Renal cortex interstitium (tissue), 11 donors: ENCODE data around the gene TMEM19. TPM values are rescaled to one million over a fixed set of nuclear protein-coding genes. Genes with fewer than 3 reads are reported as not detected.
"Not testable (repeated sequence)": the region's sequence is repeated elsewhere in the genome, so short reads cannot be mapped to it uniquely, and the experiment has no call there.

ENCODE experiments used
- DNase-seq, 11 donors: peaks; one replicate each; pipeline ENCODE4 v3.0.0-alpha.2; 2013; ENCODE audit warnings: low read depth in 9 of 11, low spot score in 4 of 11; ENCODE audit errors: extremely low read depth in 1 of 11
- polyA plus RNA-seq, 3 donors: library from polyadenylated mRNA; unstranded; fragments of 120-200 nt; gene quantifications; one replicate each; pipeline ENCODE4 v1.2.1, GENCODE V29; 2013; ENCODE audit not compliant: insufficient read length in 3 of 3

Gene TMEM19
- polyA plus RNA-seq, 3 donors: 33.5 to 37.3 (median 35.2) TPM

DNA sequence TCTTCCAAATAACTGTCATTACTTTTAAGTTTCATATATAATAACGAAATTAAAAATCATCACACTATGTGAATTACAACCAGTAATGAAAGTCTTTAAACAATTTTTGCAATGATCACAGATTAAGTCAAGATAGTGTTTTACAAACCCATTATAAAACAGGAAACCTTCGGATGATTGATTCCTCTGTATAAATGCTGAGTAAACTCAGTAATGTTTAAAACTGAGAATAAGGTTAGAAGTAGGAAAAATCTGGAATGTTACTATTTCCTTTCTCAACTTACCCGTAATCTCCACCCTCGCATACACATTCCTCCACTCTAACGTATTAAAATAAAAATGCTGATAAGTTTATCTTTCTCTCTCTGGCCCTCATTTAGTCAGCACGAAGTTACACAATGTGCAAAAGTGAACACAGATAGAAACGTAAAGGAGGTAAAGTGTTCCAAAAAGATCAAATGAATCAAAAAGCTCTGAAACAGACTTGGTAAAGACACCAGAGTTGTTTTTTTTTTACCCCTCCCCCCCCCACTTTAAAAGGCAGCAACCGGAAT lies 23.8 kb upstream of the TMEM19 start:
- DNase-seq: no peak

DNA sequence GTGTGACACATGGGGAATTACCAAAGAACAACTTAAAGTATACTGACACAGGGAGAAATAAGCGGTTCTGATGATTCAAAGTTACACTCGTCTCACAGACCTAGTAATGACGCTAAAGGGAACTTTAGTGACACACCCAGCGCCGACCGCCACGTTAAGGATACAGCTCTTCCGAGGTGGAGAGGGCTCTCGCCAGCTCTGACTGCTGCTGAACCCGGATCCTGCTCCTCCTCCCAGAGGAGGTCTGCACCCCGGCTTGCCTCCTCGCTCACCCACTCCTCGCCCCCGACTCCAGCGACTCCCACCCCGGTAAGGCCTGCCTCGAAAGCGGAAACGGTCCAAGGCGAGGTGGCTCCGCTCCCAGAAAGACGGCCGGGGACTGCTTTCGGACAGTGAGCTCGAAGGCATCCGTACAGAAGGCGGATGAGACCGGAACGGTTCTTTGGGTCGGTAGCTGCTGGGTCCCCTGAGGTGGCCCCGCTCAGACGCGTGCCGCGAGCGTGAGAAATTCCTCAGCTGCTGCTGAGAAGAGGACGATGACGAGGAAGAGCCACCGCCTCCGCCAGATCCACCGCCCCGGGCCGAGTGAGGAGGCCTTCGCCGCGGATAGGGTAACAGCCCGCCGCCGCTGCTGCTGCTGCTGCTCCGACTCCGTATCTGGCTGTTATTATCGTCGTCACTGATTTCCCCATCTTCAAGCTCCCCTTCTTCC lies 22.9 kb upstream of the TMEM19 start:
- peak in 7 of 11 donors; percentile 31 to 59 (median 40) for DNase-seq

DNA sequence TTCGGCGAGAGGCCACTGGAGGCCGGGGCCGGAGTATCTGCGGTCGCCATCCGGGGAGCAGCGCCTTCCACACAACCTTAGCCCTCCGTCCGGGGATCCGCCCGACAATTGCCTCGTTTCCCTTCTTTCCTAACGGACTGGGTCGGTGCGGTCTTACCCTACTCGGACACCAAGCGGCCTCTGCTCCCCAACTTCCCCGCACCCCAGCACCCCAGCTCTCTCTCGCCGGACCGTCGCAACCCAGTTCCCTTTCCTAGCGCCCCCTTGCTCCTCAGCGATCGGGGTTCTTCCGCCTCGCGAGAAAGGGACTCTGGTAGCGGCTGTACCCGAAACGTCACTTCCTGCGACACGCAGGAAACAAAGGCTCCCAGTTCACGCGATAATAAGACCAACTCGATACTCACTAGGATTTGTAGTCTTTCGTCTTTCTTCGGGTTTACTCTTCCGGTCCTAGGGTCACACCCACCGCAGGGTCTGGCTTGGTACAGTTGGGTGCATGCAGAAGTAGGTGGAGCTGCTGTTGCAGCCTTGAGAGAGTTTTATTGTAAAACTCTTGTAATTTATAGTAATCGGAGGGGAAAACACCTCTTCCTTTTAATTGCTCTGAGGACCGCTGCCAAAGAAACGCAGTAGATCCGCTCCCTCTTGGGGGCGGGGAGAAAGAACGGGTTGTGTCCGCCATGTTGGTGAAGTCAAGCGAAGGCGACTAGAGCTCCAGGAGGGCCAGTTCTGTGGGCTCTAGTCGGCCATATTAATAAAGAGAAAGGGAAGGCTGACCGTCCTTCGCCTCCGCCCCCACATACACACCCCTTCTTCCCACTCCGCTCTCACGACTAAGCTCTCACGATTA lies 22.1 kb upstream of the TMEM19 start, which contains the start of the genes THAP2 and ZFC3H1:
THAP2 (plus strand) TSS at position 741 of the 850 bp plus-strand sequence. CDS start 209 bp downstream, outside the sequence.
ZFC3H1 (minus strand) TSS at position 288 of the 850 bp plus-strand sequence; CDS start at position 50, 238 bp downstream.
- peak; percentile 95 to 99 (median 98) for DNase-seq

DNA sequence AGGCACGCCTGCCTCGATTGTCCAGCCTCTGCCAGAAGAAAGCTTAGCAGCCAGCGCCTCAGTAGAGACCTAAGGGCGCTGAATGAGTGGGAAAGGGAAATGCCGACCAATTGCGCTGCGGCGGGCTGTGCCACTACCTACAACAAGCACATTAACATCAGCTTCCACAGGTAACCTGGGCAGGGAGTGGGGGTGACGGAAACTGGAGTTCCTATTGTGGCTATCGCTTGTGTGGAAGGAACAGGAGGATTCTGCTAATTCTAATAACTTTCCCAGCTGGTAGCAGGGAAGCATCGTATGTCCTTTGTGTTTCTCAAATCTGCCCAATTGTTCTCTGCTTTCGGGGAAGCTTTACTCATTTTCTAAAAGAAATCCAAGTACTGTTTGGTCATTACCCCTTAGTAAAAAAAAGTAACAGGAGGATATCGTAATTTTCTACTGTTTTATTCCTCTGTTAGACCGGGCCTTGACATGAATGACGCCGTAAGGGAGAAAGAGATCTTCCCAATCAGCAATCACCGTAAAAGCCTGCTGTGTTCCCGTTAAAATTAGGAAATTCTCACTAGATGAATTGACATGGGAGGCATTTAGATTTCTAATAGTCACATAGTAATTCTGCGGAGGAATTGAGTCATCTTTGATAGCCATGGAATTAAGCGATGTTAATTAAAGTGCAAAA lies 21.3 kb upstream of the TMEM19 start:
- DNase-seq: peak in 2 of 11 donors; percentile 9 to 39

DNA sequence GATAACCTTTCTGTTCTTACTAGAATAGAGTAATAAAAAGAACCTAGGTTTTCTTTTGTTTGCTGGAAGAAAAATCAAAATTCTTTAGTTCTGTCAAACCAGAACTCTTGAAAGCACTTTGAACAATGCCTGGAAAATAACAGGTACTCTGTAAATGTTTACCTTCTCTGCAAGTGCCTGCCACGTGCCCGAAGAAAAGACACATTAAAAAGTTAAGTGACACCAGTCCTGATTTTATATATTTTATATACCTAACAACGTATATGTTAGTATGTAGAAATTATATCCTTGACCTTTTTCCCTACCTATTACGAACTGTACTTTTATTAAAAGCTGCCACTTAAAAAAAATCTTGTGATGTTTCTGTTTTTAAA lies 20.8 kb upstream of the TMEM19 start:
- no peak for DNase-seq

DNA sequence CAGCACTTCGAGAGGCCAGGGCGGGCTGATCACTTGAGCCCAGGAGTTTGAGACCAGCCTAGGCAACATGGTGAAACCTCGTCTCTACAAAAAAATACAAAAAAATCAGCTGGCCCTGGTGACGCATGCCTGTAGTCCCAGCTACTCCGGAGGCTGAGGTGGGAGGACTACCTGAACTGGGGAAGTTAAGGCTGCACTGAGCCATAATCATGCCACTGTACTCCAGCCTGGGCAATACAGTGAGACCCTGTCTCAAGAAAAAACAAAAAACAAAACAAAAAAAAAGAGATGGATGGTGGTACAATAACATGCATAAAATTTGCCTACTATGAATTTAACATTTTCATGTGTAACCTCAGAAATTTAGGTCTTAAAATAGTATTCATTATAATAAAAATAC lies 19.6 kb upstream of the TMEM19 start:
- DNase-seq: no peak

DNA sequence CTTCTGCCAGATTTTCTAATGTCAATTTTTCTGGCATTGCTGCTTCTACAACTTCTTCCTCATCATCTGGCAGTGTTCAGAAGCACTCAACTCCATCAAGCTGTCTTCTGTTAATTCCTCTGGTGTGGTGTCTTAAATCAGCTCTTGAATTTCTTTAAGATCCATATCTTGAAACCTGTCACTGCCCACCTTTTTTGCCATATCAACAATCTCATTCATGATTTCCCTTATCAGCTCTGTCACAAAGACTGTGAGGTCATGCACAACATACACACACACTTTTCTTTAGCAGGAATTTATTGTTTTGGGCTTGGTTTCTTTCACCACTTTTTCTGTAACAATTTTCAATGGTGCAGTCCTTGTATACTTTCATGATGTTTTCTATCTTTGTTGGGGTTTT lies 14.6 kb upstream of the TMEM19 start:
- DNase-seq: no peak

DNA sequence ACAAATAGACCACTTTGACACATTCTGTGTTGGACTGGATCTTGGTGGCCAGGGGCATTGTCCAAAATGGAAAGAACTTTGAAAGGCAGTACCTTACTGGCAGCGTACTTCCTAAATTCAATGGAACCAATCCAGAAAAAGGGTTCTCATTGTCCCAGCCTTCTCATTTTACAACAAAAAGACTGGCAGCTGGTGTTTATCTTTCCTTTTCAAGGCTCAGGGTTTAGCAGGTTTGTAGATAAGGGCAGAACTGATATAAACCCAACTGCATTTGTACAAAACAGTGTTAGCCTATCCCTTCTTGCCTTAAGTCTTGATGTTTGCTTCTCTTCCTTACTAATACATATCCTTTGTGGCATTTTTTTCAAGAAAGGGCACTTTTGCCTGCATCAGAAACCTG lies 14.1 kb upstream of the TMEM19 start:
- DNase-seq: no peak

DNA sequence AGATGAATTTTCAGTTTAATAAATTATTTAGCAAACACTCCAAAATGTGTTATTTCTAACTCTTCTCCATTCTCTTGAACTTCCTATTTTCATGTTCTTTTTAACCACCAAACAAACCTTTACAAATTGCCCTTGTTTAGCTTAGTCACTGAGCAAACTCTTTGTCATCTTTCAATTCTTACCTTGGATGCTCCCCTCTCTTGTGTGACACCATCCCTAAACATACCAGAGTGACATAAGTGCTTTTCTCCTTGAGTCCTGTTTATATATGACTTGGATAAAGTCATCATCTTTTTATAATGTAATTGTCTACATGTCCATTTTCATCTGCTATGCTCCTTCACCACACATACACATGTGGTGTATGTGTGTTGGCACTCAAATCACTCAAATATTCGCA lies 3.4 kb upstream of the TMEM19 start:
- no peak for DNase-seq

DNA sequence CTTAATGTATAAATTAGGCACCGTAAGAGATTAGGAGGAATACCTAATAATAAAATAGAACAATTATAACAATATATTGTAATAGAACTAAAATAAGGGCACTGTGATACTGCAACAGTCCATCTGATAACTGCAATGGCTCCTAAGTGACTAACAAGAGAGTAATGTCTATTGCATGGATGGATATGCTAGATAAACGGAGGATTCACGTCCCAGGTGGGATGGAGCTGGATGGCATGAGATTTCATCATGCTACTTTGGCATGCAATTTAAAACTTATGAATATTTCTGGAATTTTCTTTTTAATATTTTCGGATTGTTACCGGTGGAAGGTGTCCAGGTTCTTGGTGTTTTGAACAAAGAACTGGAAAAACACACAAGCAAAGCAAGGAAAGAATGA lies 2.2 kb upstream of the TMEM19 start:
- DNase-seq: no peak

DNA sequence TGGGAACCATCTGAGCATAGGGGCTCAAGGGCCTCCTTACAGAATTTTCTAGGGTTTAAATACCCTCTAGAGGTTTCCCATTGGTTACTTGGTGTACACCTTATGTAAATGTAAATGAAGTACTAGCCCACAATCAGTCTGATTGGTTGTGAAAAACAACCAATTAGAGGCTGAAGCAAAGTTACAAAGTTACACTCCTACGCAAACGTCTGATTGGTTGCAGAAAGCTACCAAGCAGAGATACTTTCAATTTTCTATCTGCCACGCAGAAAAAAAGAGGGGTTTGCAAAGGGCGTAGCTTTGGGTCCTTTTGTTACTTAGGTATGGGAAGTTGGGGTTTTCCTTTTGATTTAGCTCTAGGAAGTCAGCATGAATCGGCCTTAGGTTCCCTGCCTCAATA lies 1.8 kb upstream of the TMEM19 start:
- no peak for DNase-seq

DNA sequence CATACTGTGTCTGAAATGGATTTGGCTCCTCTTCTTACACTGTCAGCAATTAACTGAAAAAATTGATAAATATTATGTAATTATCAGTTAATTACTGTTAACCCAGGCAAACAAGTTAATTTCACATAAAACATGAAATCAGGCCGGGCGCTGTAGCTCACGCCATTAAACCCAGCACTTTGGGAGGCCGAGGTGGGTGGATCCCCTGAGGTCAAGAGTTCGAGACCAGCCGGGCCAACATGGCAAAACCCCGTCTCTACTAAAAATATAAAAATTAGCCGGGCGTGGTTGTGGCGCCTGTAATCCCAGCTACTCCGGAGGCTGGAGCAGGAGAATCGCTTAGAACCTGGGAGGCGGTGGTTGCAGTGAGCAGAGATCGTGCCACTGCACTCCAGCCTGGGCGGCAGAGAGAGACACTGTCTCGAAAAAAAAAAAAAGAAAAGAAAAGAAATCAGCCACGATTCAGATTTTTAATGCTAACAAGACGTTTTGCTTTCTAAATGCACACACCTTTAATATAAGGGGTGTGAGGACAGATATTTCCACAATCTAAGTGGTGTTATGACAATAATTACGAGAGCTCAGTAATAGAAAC lies 473 bp upstream of the TMEM19 start:
- no peak for DNase-seq

DNA sequence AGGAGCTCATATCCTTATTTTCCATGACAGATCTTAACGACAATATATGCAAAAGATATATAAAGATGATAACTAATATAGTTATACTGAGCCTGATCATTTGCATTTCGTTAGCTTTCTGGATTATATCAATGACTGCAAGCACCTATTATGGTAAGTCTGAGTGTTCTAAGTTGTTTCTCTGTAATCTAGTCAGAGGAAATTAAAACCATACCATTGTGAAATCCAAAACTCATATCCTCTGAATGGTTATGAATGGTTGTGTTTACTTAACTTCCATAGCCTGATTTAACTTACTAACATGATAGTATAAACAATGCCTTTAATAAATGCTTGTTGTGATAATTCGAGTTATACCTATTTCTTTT lies 760 bp downstream of the TMEM19 start:
- DNase-seq: no peak

DNA sequence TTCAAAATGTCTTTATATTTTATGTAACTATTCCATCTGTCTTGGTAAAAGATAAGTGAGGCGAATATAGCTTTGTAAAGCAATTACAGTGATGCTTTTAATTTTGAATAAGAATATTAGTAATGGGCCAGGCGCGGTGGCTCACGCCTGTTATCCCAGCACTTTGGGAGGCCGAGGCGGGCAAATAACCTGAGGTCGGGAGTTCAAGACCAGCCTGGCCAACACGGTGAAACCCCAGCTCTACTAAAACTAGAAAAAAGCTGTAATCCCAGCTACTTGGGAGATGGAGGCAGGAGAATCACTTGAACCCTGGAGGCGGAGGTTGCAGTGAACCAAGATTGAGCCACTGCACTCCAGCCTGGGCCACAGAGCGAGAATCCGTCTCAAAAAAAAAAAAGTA lies 1.3 kb downstream of the TMEM19 start:
- DNase-seq: not testable (repeated sequence)

DNA sequence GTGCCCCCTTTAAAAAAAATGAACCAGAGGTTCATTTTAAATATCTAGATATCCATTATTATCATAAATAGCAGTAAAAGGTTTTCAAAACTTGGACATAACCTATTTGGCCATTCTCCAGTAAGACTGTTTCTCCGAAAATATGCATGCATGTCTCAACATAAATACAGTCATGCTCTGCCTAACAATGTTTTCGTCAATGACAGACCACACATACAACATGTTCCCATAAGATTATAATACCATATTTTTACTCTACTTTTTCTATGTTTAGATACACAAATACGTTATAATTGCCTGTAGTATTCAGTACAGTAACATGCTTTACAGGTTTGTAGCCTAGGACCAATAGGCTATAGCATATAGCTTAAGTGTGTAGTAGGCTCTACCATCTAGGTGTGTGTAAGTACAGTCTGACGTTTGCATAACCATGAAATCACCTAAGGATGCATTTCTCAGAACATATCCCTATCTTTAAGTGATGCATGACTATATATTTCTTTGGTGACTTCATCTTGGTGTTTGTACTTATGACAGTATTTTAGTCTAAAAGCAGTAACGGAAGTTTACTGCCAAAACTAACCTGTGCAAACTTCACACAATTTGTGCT lies 3.2 kb downstream of the TMEM19 start:
- no peak for DNase-seq

DNA sequence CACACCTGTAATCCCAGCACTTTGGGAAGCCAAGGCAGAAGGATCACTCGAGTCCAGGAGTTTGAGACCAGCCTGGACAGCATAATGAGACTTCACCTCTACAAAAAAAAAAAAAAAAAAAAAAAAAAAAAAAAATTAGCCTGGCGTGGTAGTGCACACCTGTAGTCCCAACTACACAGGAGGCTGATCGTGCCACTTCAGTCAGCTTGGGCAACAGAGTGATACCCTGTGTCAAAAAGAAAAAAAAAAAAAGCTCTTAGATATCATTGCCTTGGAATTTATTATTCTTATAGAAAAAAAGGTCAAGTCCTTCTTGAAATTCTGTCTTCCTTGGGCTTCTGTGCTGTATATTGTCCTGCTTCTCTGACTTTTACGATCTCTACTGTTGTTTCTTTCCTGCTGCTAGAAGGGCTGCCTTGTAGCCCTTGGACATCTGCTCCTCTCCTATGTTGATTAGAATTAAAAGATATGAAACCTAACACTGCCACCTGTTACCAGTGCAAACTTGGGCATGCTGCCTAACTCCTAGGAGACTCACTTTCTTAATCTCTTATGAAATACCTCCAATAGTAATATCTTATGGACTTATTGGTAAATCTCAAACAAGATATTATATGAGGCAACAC lies 5.7 kb downstream of the TMEM19 start:
- DNase-seq: no peak

DNA sequence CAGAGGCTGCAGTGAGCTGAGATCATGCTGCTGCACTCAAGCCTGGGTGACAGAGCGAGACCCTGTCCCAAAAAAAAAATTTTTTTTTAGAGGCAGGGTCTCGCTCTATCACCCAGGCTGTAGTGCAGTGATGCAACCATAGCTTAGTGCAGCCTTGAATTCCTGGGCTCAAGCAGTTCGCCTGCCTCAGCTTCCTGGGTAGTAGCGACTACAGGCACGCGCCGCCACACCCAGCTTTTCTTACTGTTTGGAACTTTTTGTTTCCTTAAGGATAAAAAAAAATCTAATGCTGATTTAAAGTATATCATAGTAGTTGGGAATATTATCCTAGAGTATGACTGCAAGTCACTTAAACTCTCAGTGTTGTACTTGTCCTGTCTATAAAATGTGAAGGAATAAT lies 7.2 kb downstream of the TMEM19 start:
- no peak for DNase-seq

DNA sequence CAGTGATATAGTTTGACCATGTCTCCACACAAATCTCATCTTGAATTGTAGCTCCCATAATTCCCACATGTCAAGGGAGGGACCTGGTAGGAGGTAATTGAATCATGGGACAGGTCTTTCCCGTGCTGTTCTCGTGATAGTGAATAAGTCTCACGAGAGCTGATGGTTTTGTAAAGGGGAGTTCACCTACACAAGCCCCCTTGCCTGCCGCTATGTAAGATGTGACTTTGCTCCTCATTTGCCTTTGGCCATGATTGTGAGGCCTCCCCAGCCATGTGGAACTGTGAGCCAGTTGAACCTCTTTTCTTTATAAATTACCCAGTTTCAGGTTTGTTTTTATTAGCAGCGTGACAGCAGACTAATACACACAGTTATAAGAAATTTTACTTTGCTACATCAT lies 7.8 kb downstream of the TMEM19 start:
- DNase-seq: not testable (repeated sequence)
